GM18526 (cell line): ENCODE data around the gene C4B.
"Not testable (repeated sequence)": the region's sequence is repeated elsewhere in the genome, so short reads cannot be mapped to it uniquely, and the experiment has no call there.

Source experiments
- POLR2A ChIP-seq: IDR thresholded peaks from 3 replicates; pipeline ENCODE4 v1.6.1; 2011; ENCODE audit not compliant: insufficient read length; ENCODE audit errors: extremely low read depth

Gene C4B

GRCh38 chr6:31977816-31978431 is 36.7 kb upstream of the C4B start:
- TF ChIP-seq POLR2A: no peak

- TF ChIP-seq POLR2A: no peak
Measured at GRCh38 chr6:31978831-31979230, 35.8 kb upstream of the C4B start.

GRCh38 chr6:31979238-31979898 is 35.2 kb upstream of the C4B start:
- TF ChIP-seq POLR2A: no peak

GRCh38 chr6:31981744-31982143 is 32.9 kb upstream of the C4B start, which contains the start of gene C4A:
C4A (plus strand) TSS chr6:31982057; CDS start chr6:31982108, 51 bp downstream.
- TF ChIP-seq POLR2A: not testable (repeated sequence)

- TF ChIP-seq POLR2A: not testable (repeated sequence)
Measured at GRCh38 chr6:32037598-32038524, 23.3 kb downstream of the C4B start, which contains the start of gene CYP21A2. CYP21A2 (plus strand) TSS chr6:32038415; CDS start chr6:32038423, 8 bp downstream.

GRCh38 chr6:32045811-32046449 is 31.3 kb downstream of the C4B start:
- TF ChIP-seq POLR2A: no peak

- no peak for TF ChIP-seq POLR2A
Measured at GRCh38 chr6:32046450-32047083, 32.0 kb downstream of the C4B start.

- no peak for TF ChIP-seq POLR2A
Measured at GRCh38 chr6:32047084-32047478, 32.5 kb downstream of the C4B start.

GRCh38 chr6:32047539-32047854 is 32.9 kb downstream of the C4B start:
- TF ChIP-seq POLR2A: no peak

- TF ChIP-seq POLR2A: no peak
Measured at GRCh38 chr6:32047855-32048766, 33.5 kb downstream of the C4B start.

- no peak for TF ChIP-seq POLR2A
Measured at GRCh38 chr6:32050562-32050961, 36.0 kb downstream of the C4B start.

GRCh38 chr6:32056254-32056653 is 41.7 kb downstream of the C4B start:
- TF ChIP-seq POLR2A: no peak

GRCh38 chr6:32057966-32058365 is 43.4 kb downstream of the C4B start:
- TF ChIP-seq POLR2A: no peak

- no peak for TF ChIP-seq POLR2A
Measured at GRCh38 chr6:32058511-32058963, 43.9 kb downstream of the C4B start.
